ENCODE results near the gene GIPC2. TPM values are rescaled to one million over a fixed set of nuclear protein-coding genes. Genes with fewer than 3 reads are reported as not detected.

GIPC2 gene
- total RNA-seq, 5 donors from 2014 or later (not counting 1 experiment from before 2014, with no cell fraction given): 0.09 to 0.19 (median 0.16) TPM

DNA sequence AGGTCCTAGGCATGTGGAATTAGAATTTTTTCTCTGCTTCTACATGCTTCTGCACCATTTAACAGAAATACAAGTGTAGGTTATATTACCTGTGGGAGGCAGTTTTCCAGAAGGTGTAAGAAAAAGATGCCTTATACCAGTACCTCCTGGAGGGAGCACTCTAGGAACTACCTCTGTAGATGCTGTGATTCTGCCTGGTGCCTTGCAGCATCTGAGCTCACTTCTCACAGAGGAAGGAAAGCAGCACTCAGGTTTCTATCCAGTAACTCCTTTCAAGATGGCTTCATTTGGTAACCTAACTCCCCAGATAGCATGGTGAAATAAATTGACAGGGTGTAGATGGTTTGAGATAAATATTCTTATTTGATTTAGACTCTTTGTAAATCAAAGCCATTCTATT is 50.3 kb downstream of the GIPC2 start:
- H3K4me3 ChIP-seq (ENCODE audit: control insufficient read depth in 1 of 2, extremely low read depth in 1 of 2, low read length in 1 of 2): no peak overlapping the region
- no peaks in the 10 kb centered on the region for H3K4me1 ChIP-seq (ENCODE audit: control insufficient read depth in 1 of 2, extremely low read depth in 1 of 2, insufficient read depth in 2 of 2, low read length in 2 of 2)
- no peak for DNase-seq
- H3K36me3 ChIP-seq (ENCODE audit: control insufficient read depth in 2 of 2, extremely low read depth in 1 of 2, insufficient read depth in 1 of 2, low read length in 1 of 2): no peaks in the 10 kb centered on the region
- no peak overlapping the region for H3K27ac ChIP-seq (ENCODE audit: low read length)
- CTCF ChIA-PET: no interaction called here
- no peak overlapping the region for H3K4me3 Mint-ChIP-seq
- H3K27me3 Mint-ChIP-seq: peaks cover 1 to 21% of the 10 kb centered on the region in 2 donors
- no peaks in the 10 kb centered on the region for H3K27me3 ChIP-seq (replicated peaks in 1 of 2; ENCODE audit: control insufficient read depth in 2 of 2, extremely low read depth in 1 of 2, insufficient read depth in 2 of 2, low read length in 1 of 2)
- H3K9me3 ChIP-seq: no peaks in the 10 kb centered on the region
- POLR2A ChIA-PET: interaction anchor here in 1 of 2 donors (0.7 kb wide), 1 partner anchor 1798 kb away, joined by 3 read pairs; no protein-coding TSS in a partner anchor
- no peaks in the 10 kb centered on the region for H3K9me3 Mint-ChIP-seq
- no peaks in the 10 kb centered on the region for H3K36me3 Mint-ChIP-seq
- ATAC-seq (replicated peaks in 1 of 4): no peak
- no peaks in the 10 kb centered on the region for H3K4me1 Mint-ChIP-seq
- H3K27ac Mint-ChIP-seq: no peak overlapping the region

DNA sequence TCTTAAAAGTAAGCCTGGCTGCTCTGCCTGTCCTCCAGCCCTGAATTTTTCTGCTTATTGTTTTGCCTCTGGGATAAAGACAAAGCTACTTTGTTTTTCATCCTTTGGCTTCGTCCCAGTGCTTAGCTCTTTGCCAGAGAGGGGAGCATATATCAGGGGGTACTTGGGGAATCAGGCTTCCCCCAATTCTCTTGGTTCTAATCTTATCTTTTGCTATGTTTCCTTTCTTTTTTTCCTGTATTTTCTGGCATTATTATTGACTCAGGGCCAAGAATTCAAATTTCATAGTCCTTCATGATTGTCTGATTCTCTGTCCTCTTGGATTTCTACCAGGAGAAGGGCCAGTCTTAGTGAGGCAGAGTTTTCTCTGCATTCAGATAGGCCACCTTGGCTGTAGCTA is 51.2 kb downstream of the GIPC2 start:
- H3K27ac ChIP-seq (ENCODE audit: low read length): no peak overlapping the region
- H3K4me1 ChIP-seq (ENCODE audit: control insufficient read depth in 1 of 2, extremely low read depth in 1 of 2, insufficient read depth in 2 of 2, low read length in 2 of 2): no peaks in the 10 kb centered on the region
- Mint-ChIP-seq H3K9me3 (no peaks in the 10 kb centered on the region), H3K4me3 (no peak overlapping the region), H3K4me1 (no peaks in the 10 kb centered on the region), H3K36me3 (no peaks in the 10 kb centered on the region), H3K27ac (no peak overlapping the region), H3K27me3 (peaks cover 1 to 21% of the 10 kb centered on the region in 2 donors)
- DNase-seq (no peak), ATAC-seq (replicated peaks in 1 of 4) (no peak)
- POLR2A ChIA-PET: no interaction called here
- no peaks in the 10 kb centered on the region for H3K36me3 ChIP-seq (ENCODE audit: control insufficient read depth in 2 of 2, extremely low read depth in 1 of 2, insufficient read depth in 1 of 2, low read length in 1 of 2)
- H3K9me3 ChIP-seq: no peaks in the 10 kb centered on the region
- no peaks in the 10 kb centered on the region for H3K27me3 ChIP-seq (replicated peaks in 1 of 2; ENCODE audit: control insufficient read depth in 2 of 2, extremely low read depth in 1 of 2, insufficient read depth in 2 of 2, low read length in 1 of 2)
- H3K4me3 ChIP-seq (ENCODE audit: control insufficient read depth in 1 of 2, extremely low read depth in 1 of 2, low read length in 1 of 2): no peak overlapping the region
- no CpG with 5 or more reads among the region's 1 CpG for WGBS (ENCODE audit: insufficient coverage)
- CTCF ChIA-PET: interaction anchor here in 1 of 2 donors (0.6 kb wide), 1 partner anchor 61 kb away, joined by 3 read pairs; no protein-coding TSS in a partner anchor

DNA sequence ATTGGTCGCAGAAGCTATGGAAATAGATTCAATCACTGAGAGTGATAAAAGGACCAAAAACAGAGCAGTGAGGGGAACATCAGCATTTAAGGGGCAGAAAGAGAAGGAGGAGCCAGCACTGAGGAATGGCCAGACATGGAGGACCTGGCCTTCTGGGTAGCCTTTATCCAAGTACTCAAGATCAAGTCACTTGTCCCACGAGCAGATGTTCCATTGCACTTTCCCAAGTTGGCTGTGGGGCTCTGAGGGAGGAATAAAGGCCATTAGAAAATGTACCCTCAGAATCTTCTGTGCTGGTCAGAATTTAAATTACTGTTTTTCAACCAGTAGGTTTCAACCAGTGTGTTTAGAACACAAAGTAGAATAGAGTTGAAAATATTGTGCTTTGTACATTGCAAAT is 55.3 kb downstream of the GIPC2 start:
- no peak overlapping the region for H3K27ac ChIP-seq (ENCODE audit: low read length)
- no peaks in the 10 kb centered on the region for H3K9me3 Mint-ChIP-seq
- CTCF ChIA-PET: no interaction called here
- peaks cover 0 to under 1% of the 10 kb centered on the region in 2 experiments for H3K27me3 ChIP-seq (replicated peaks in 1 of 2; ENCODE audit: control insufficient read depth in 2 of 2, extremely low read depth in 1 of 2, insufficient read depth in 2 of 2, low read length in 1 of 2)
- H3K27me3 Mint-ChIP-seq: peaks cover 4 to 14% of the 10 kb centered on the region in 2 donors
- no peak overlapping the region for H3K4me3 Mint-ChIP-seq
- no peaks in the 10 kb centered on the region for H3K4me1 ChIP-seq (ENCODE audit: control insufficient read depth in 1 of 2, extremely low read depth in 1 of 2, insufficient read depth in 2 of 2, low read length in 2 of 2)
- no peaks in the 10 kb centered on the region for H3K36me3 Mint-ChIP-seq
- H3K27ac Mint-ChIP-seq: no peak overlapping the region
- no peak overlapping the region for H3K4me3 ChIP-seq (ENCODE audit: control insufficient read depth in 1 of 2, extremely low read depth in 1 of 2, low read length in 1 of 2)
- no peak for DNase-seq
- POLR2A ChIA-PET: no interaction called here
- WGBS (ENCODE audit: insufficient coverage): 70% methylated on average over 2 of the region's 2 CpGs
- H3K9me3 ChIP-seq: no peaks in the 10 kb centered on the region
- no peaks in the 10 kb centered on the region for H3K36me3 ChIP-seq (ENCODE audit: control insufficient read depth in 2 of 2, extremely low read depth in 1 of 2, insufficient read depth in 1 of 2, low read length in 1 of 2)
- H3K4me1 Mint-ChIP-seq: no peaks in the 10 kb centered on the region
- ATAC-seq (replicated peaks in 1 of 4): no peak

DNA sequence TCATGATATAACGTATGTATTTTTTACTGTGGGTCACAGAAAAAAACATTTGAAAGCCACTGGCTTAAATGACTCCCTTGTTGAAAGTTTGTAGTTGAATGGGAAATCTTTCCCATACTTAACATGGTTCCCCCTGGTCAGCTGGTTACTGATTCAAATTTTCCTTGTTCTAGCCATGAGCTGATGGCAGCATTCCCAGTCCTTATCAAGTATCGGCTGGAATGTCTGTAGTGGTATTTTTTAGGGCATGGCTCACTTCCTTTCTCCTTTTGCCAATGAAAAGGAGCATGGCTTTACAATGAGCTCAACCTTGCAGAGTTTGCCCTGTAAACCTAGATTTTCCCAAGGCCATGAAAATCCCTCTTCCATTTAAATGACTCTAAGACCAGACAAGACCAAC is 55.7 kb downstream of the GIPC2 start:
- Histone ChIP-seq H3K36me3 (ENCODE audit: control insufficient read depth in 2 of 2, extremely low read depth in 1 of 2, insufficient read depth in 1 of 2, low read length in 1 of 2) (no peaks in the 10 kb centered on the region), H3K27ac (ENCODE audit: low read length) (no peak overlapping the region), H3K9me3 (no peaks in the 10 kb centered on the region), H3K27me3 (replicated peaks in 1 of 2; ENCODE audit: control insufficient read depth in 2 of 2, extremely low read depth in 1 of 2, insufficient read depth in 2 of 2, low read length in 1 of 2) (peaks cover 0 to 5% of the 10 kb centered on the region in 2 experiments), H3K4me3 (ENCODE audit: control insufficient read depth in 1 of 2, extremely low read depth in 1 of 2, low read length in 1 of 2) (no peak overlapping the region), H3K4me1 (ENCODE audit: control insufficient read depth in 1 of 2, extremely low read depth in 1 of 2, insufficient read depth in 2 of 2, low read length in 2 of 2) (no peaks in the 10 kb centered on the region)
- Mint-ChIP-seq H3K27me3 (peaks cover 4 to 14% of the 10 kb centered on the region in 2 donors), H3K27ac (no peak overlapping the region), H3K4me1 (no peaks in the 10 kb centered on the region), H3K36me3 (no peaks in the 10 kb centered on the region), H3K9me3 (no peaks in the 10 kb centered on the region), H3K4me3 (no peak overlapping the region)
- ChIA-PET CTCF (interaction anchor here in 1 of 2 donors (0.6 kb wide), 1 partner anchor 130 kb away, joined by 3 read pairs; no protein-coding TSS in a partner anchor), POLR2A (no interaction called here)
- DNase-seq (no peak), ATAC-seq (replicated peaks in 1 of 4) (no peak)
- no CpG with 5 or more reads among the region's 2 CpGs for WGBS (ENCODE audit: insufficient coverage)

DNA sequence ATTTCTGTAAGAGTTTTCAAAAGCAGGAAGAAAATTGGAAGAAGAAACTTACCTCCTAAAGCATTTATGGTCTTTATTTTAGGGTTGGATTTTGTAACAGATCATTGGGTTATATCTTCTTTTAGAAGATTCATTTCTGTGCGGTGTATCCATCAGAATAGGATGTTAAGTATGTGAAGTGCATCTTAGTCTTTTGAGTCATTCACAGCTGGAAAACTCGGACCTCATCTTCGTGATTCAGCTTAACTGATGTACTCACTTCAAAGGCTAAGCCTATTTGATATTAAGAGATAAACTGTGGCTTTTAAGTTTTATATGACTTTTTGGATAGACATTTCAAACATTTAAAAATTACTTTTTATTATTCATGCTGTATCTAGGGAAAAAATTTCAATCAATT is 56.3 kb downstream of the GIPC2 start:
- Histone ChIP-seq H3K36me3 (ENCODE audit: control insufficient read depth in 2 of 2, extremely low read depth in 1 of 2, insufficient read depth in 1 of 2, low read length in 1 of 2) (no peaks in the 10 kb centered on the region), H3K4me1 (ENCODE audit: control insufficient read depth in 1 of 2, extremely low read depth in 1 of 2, insufficient read depth in 2 of 2, low read length in 2 of 2) (no peaks in the 10 kb centered on the region), H3K9me3 (no peaks in the 10 kb centered on the region), H3K4me3 (ENCODE audit: control insufficient read depth in 1 of 2, extremely low read depth in 1 of 2, low read length in 1 of 2) (no peak overlapping the region), H3K27me3 (replicated peaks in 1 of 2; ENCODE audit: control insufficient read depth in 2 of 2, extremely low read depth in 1 of 2, insufficient read depth in 2 of 2, low read length in 1 of 2) (peaks cover 0 to 6% of the 10 kb centered on the region in 2 experiments), H3K27ac (ENCODE audit: low read length) (no peak overlapping the region)
- H3K4me3 Mint-ChIP-seq: no peak overlapping the region
- H3K27me3 Mint-ChIP-seq: peaks cover 3 to 13% of the 10 kb centered on the region in 2 donors
- WGBS (ENCODE audit: insufficient coverage): no CpG with 5 or more reads among the region's 3 CpGs
- H3K9me3 Mint-ChIP-seq: no peaks in the 10 kb centered on the region
- DNase-seq: no peak
- ATAC-seq (replicated peaks in 1 of 4): no peak
- ChIA-PET CTCF (interaction anchor here in 1 of 2 donors (0.6 kb wide), 1 partner anchor 131 kb away, joined by 3 read pairs; no protein-coding TSS in a partner anchor), POLR2A (no interaction called here)
- no peaks in the 10 kb centered on the region for H3K36me3 Mint-ChIP-seq
- H3K27ac Mint-ChIP-seq: no peak overlapping the region
- no peaks in the 10 kb centered on the region for H3K4me1 Mint-ChIP-seq

DNA sequence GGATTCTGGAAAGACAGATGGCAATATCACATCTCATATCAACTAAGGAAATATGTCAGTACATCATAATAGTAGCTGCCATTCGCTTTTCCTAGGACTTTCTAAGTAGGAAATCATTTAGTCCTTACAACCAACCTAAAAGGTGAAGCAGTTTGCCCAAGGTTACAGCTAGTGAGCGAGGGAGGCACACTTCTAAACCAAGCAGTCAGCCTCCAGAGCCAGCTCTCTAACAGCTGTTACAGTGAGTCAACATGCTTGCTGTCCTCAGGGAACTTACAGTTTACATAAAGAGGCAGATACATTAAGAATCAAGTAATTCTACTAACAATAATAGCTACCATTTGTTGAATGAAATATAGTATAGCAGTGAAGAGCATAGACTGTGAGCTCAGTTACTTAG is 57.1 kb downstream of the GIPC2 start:
- H3K4me3 ChIP-seq (ENCODE audit: control insufficient read depth in 1 of 2, extremely low read depth in 1 of 2, low read length in 1 of 2): no peak overlapping the region
- WGBS (ENCODE audit: insufficient coverage): 80% methylated on average over 1 of the region's 2 CpGs
- no peaks in the 10 kb centered on the region for H3K4me1 Mint-ChIP-seq

DNA sequence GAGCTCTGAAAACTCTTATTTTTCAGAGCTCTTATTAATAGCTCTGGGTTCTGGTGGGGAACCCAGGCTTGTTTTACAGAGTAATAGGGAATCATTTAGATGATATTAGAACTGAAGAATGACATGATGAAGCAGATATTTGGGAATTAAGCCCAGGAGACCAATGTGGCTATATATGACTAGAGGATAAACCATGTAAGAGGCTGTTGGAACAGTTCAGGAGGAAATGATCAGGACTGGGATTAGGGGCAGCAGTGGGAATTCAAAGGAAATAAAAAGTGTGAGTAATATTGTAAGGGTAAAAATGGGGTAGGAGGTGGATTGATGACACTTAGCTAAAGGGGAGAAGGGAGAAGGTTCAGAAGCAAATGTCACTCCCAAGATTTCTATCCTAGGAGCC is 58.6 kb downstream of the GIPC2 start:
- H3K27ac Mint-ChIP-seq: no peak overlapping the region
- no peak overlapping the region for H3K4me3 Mint-ChIP-seq
- no peak overlapping the region for H3K27ac ChIP-seq (ENCODE audit: low read length)
- H3K36me3 ChIP-seq (ENCODE audit: control insufficient read depth in 2 of 2, extremely low read depth in 1 of 2, insufficient read depth in 1 of 2, low read length in 1 of 2): no peaks in the 10 kb centered on the region
- no peak overlapping the region for H3K4me3 ChIP-seq (ENCODE audit: control insufficient read depth in 1 of 2, extremely low read depth in 1 of 2, low read length in 1 of 2)
- ATAC-seq (replicated peaks in 1 of 4) (no peak), DNase-seq (no peak)
- no peaks in the 10 kb centered on the region for H3K36me3 Mint-ChIP-seq
- POLR2A ChIA-PET: no interaction called here
- no peaks in the 10 kb centered on the region for H3K4me1 Mint-ChIP-seq
- CTCF ChIA-PET: interaction anchor here in 1 of 2 donors (0.9 kb wide), 1 partner anchor 26 kb away, joined by 3 read pairs; no protein-coding TSS in a partner anchor
- H3K27me3 Mint-ChIP-seq: peaks cover 3% of the 10 kb centered on the region in 2 donors
- no peaks in the 10 kb centered on the region for H3K4me1 ChIP-seq (ENCODE audit: control insufficient read depth in 1 of 2, extremely low read depth in 1 of 2, insufficient read depth in 2 of 2, low read length in 2 of 2)
- peaks cover 0 to 6% of the 10 kb centered on the region in 2 experiments for H3K27me3 ChIP-seq (replicated peaks in 1 of 2; ENCODE audit: control insufficient read depth in 2 of 2, extremely low read depth in 1 of 2, insufficient read depth in 2 of 2, low read length in 1 of 2)
- no peaks in the 10 kb centered on the region for H3K9me3 Mint-ChIP-seq
- no peaks in the 10 kb centered on the region for H3K9me3 ChIP-seq

More for the DNA sequence above, 57.1 kb downstream of the GIPC2 start:
- peaks cover 3 to 5% of the 10 kb centered on the region in 2 donors for H3K27me3 Mint-ChIP-seq
- no peaks in the 10 kb centered on the region for H3K9me3 ChIP-seq
- ATAC-seq (replicated peaks in 1 of 4) (no peak), DNase-seq (no peak)
- peaks cover 0 to 6% of the 10 kb centered on the region in 2 experiments for H3K27me3 ChIP-seq (replicated peaks in 1 of 2; ENCODE audit: control insufficient read depth in 2 of 2, extremely low read depth in 1 of 2, insufficient read depth in 2 of 2, low read length in 1 of 2)
- H3K4me1 ChIP-seq (ENCODE audit: control insufficient read depth in 1 of 2, extremely low read depth in 1 of 2, insufficient read depth in 2 of 2, low read length in 2 of 2): no peaks in the 10 kb centered on the region
- H3K27ac Mint-ChIP-seq: no peak overlapping the region
- no peaks in the 10 kb centered on the region for H3K36me3 Mint-ChIP-seq
- H3K27ac ChIP-seq (ENCODE audit: low read length): no peak overlapping the region
- POLR2A ChIA-PET: no interaction called here
- H3K9me3 Mint-ChIP-seq: no peaks in the 10 kb centered on the region
- no peak overlapping the region for H3K4me3 Mint-ChIP-seq
- CTCF ChIA-PET: interaction anchor here (1.1 to 1.6 kb wide), 2 partner anchors 11 to 12 kb away, joined by 3 to 5 read pairs; no protein-coding TSS in a partner anchor
- H3K36me3 ChIP-seq (ENCODE audit: control insufficient read depth in 2 of 2, extremely low read depth in 1 of 2, insufficient read depth in 1 of 2, low read length in 1 of 2): no peaks in the 10 kb centered on the region
